Measurements from ENCODE around the gene IMPACT. TPM values are rescaled to one million over a fixed set of nuclear protein-coding genes. Genes with fewer than 3 reads are reported as not detected.

Gene IMPACT
- total RNA-seq, 1 experiment from 2014 or later = 25.8 TPM

DNA sequence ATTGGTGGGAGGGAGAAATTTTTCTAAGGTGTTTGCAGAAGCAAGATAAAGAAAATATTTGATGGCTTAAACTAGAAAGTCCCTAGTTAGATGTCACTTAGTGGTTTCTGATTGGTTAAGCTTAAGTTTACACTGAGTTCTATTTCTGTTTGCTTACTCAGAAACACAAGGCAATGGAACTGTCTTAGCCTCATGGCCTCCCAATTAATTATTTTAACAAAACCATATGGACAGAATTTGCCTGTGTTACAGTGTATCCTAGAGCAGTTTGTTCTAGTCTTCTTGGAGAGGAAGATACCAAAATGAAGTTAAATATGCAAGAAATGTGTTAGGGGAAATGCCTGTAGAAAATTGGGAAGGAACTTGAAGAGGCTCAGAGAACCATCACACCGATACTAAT lies 4.6 kb upstream of the IMPACT start:
- TF ChIP-seq, protein P1, sequence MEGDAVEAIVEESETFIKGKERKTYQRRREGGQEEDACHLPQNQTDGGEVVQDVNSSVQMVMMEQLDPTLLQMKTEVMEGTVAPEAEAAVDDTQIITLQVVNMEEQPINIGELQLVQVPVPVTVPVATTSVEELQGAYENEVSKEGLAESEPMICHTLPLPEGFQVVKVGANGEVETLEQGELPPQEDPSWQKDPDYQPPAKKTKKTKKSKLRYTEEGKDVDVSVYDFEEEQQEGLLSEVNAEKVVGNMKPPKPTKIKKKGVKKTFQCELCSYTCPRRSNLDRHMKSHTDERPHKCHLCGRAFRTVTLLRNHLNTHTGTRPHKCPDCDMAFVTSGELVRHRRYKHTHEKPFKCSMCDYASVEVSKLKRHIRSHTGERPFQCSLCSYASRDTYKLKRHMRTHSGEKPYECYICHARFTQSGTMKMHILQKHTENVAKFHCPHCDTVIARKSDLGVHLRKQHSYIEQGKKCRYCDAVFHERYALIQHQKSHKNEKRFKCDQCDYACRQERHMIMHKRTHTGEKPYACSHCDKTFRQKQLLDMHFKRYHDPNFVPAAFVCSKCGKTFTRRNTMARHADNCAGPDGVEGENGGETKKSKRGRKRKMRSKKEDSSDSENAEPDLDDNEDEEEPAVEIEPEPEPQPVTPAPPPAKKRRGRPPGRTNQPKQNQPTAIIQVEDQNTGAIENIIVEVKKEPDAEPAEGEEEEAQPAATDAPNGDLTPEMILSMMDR (IDR thresholded peaks at IDR 0.05; ENCODE audit: unreplicated experiment) = no peak
- H3K27me3 Mint-ChIP-seq (ENCODE audit: unreplicated experiment) = peaks cover 36% of the 10 kb centered on the region
- CTCF ChIA-PET = no interaction called here
- H3K27ac Mint-ChIP-seq (ENCODE audit: unreplicated experiment) = no peak overlapping the region
- no peaks in the 10 kb centered on the region for H3K9me3 Mint-ChIP-seq (ENCODE audit: low read depth, unreplicated experiment)
- no peak overlapping the region for H3K4me3 Mint-ChIP-seq (ENCODE audit: low read depth, unreplicated experiment)
- DNase-seq = no peak
- intact Hi-C loops (cut with micrococcal nuclease; ENCODE audit: unreplicated experiment) = no loop called here
- H3K36me3 Mint-ChIP-seq (ENCODE audit: insufficient read depth, unreplicated experiment) = peaks cover 11% of the 10 kb centered on the region
- no peaks in the 10 kb centered on the region for H3K4me1 Mint-ChIP-seq (ENCODE audit: low read depth, unreplicated experiment)
- BruUV-seq (replicated peaks) = no TSS peak

DNA sequence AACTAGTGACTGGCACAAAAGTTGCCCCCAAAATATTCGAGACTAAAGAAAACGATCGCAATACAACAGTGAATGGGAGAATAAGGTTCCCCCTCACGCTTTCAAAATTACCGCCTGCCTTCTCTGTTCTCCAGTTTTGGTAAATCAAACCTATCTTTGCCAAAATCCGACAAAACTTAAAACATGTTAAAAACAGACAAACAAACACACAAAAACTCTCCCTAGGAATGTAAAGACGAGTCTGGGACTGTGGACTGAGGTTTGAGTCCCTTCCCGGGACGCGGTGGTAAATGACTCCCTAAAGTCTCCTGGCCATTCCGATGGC lies 435 bp upstream of the IMPACT start:
- intact Hi-C loops (cut with micrococcal nuclease; ENCODE audit: unreplicated experiment) = no loop called here
- TSS peak; percentile 88 for BruUV-seq (replicated peaks)
- H3K4me3 Mint-ChIP-seq (ENCODE audit: low read depth, unreplicated experiment) = peak overlapping the region; percentile 87
- H3K36me3 Mint-ChIP-seq (ENCODE audit: insufficient read depth, unreplicated experiment) = peaks cover 23% of the 10 kb centered on the region
- peaks cover 24% of the 10 kb centered on the region for H3K27me3 Mint-ChIP-seq (ENCODE audit: unreplicated experiment)
- H3K9me3 Mint-ChIP-seq (ENCODE audit: low read depth, unreplicated experiment) = no peaks in the 10 kb centered on the region
- TF ChIP-seq, protein P1 (IDR thresholded peaks at IDR 0.05; ENCODE audit: unreplicated experiment) = no peak
- H3K4me1 Mint-ChIP-seq (ENCODE audit: low read depth, unreplicated experiment) = no peaks in the 10 kb centered on the region
- DNase-seq = no peak
- CTCF ChIA-PET = interaction anchor here (1.3 to 1.4 kb wide), 2 partner anchors 25 to 29 kb away, joined by 3 to 5 read pairs; partner anchors contain the start of gene OSBPL1A
- H3K27ac Mint-ChIP-seq (ENCODE audit: unreplicated experiment) = peak overlapping the region; percentile 72

DNA sequence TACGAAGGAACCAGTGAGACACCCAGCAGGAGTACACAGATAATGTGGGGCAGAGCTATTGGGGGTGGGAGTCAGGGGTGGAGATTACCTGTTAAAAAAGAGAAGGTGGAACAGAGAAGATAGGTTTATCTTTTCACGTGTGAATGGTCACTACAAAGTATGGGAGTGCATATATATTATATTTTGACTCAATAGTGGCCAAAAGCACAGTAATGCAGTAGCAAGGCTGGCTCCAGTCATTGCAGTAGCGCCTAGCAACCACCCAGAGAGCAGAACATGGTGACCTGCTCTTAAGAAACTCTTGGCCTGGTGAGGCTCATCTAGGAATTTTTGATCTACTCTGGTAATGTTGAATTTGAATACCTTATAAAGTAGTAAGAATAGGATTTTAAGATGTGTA lies 1.0 kb downstream of the IMPACT start:
- TSS peak; percentile 56 for BruUV-seq (replicated peaks)
- DNase-seq = peak; percentile 9
- CTCF ChIA-PET = interaction anchor here (0.6 to 1.4 kb wide), 3 partner anchors 17 to 1282 kb away, joined by 3 read pairs; no protein-coding TSS in a partner anchor
- TF ChIP-seq, protein P1 (IDR thresholded peaks at IDR 0.05; ENCODE audit: unreplicated experiment) = no peak
- no peaks in the 10 kb centered on the region for H3K4me1 Mint-ChIP-seq (ENCODE audit: low read depth, unreplicated experiment)
- intact Hi-C loops (cut with micrococcal nuclease; ENCODE audit: unreplicated experiment) = no loop called here
- peaks cover 30% of the 10 kb centered on the region for H3K36me3 Mint-ChIP-seq (ENCODE audit: insufficient read depth, unreplicated experiment)
- H3K4me3 Mint-ChIP-seq (ENCODE audit: low read depth, unreplicated experiment) = peak overlapping the region; percentile 87
- H3K27me3 Mint-ChIP-seq (ENCODE audit: unreplicated experiment) = peaks cover 21% of the 10 kb centered on the region
- peak overlapping the region; percentile 98 for H3K27ac Mint-ChIP-seq (ENCODE audit: unreplicated experiment)
- no peaks in the 10 kb centered on the region for H3K9me3 Mint-ChIP-seq (ENCODE audit: low read depth, unreplicated experiment)

DNA sequence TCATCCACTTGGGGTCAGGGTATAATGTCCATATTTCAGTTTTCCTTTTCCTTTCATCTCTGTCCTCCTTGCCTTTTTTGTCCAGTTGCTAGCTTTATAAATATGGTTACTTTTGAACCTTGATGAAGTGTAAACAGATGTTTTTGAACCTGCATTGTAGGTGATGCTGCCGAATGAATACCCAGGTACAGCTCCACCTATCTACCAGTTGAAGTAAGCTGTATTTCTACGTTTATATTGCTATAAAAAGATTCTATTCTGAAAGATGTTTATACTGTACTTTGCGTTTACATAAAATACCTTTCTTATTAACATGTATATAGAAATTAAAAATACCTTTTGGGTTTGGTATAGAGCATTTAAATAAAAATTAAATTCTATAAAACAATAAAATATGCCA lies 2.2 kb downstream of the IMPACT start:
- no peak overlapping the region for H3K4me3 Mint-ChIP-seq (ENCODE audit: low read depth, unreplicated experiment)
- no peak for DNase-seq
- no TSS peak for BruUV-seq (replicated peaks)

More for the DNA sequence above, 2.2 kb downstream of the IMPACT start:
- TF ChIP-seq, protein P1 (IDR thresholded peaks at IDR 0.05; ENCODE audit: unreplicated experiment) = peak; percentile 27
- Mint-ChIP-seq H3K4me1 (ENCODE audit: low read depth, unreplicated experiment) (no peaks in the 10 kb centered on the region), H3K27ac (ENCODE audit: unreplicated experiment) (no peak overlapping the region), H3K27me3 (ENCODE audit: unreplicated experiment) (peaks cover 8% of the 10 kb centered on the region), H3K36me3 (ENCODE audit: insufficient read depth, unreplicated experiment) (peaks cover 35% of the 10 kb centered on the region), H3K9me3 (ENCODE audit: low read depth, unreplicated experiment) (no peaks in the 10 kb centered on the region)
- intact Hi-C loops (cut with micrococcal nuclease; ENCODE audit: unreplicated experiment) = no loop called here
- CTCF ChIA-PET = interaction anchor here (1.1 kb wide), 1 partner anchor 69 kb away, joined by 5 read pairs; no protein-coding TSS in a partner anchor
